Thoracic aorta (tissue), 2 donors: ENCODE data around the gene VTN. TPM values are rescaled to one million over a fixed set of nuclear protein-coding genes. Genes with fewer than 3 reads are reported as not detected.

Source experiments
- ATAC-seq: fragments of 150-250 bp; one replicate; pipeline ENCODE4 v1.8.0; 2017; ENCODE audit warnings: low read depth; ENCODE audit not compliant: insufficient number of reproducible peaks, low FRiP score
- DNase-seq: peaks from one replicate; pipeline ENCODE4 v3.0.0-alpha.2; 2020; ENCODE audit warnings: low spot score
- H3K27ac ChIP-seq, 2 donors: fragments of 200-600 bp; sonication (generic); 1 replicate in 1 of 2; 2 replicates in 1 of 2; pipeline ENCODE4 v1.5.1; 2016; ENCODE audit warnings: mild to moderate bottlenecking in 2 of 2, moderate library complexity in 2 of 2
- H3K27me3 ChIP-seq: fragments of 200-600 bp; sonication (generic); replicated peaks from 2 replicates; pipeline ENCODE4 v1.6.0; 2016; ENCODE audit warnings: mild to moderate bottlenecking; ENCODE audit not compliant: insufficient read depth
- H3K36me3 ChIP-seq: fragments of 200-600 bp; sonication (generic); one replicate; pipeline ENCODE4 v1.5.1; 2016
- H3K4me1 ChIP-seq, 2 donors: fragments of 200-600 bp; sonication (generic); 1 replicate in 1 of 2; 2 replicates in 1 of 2; pipeline versions ENCODE4 v1.5.1 to v1.6.0; 2016; ENCODE audit warnings: low read depth in 2 of 2, mild to moderate bottlenecking in 1 of 2; ENCODE audit not compliant: control insufficient read depth in 1 of 2
- H3K4me3 ChIP-seq: fragments of 200-600 bp; sonication (generic); 2 replicates; pipeline ENCODE4 v1.5.1; 2016; ENCODE audit warnings: mild to moderate bottlenecking
- H3K9me3 ChIP-seq: fragments of 200-600 bp; sonication (generic); 2 replicates; pipeline ENCODE4 v1.5.1; 2016
- total RNA-seq, 2 donors: library from RNA; depleted of rRNA; stranded (reverse); fragments of >200 nt; gene quantifications; one replicate each; pipeline versions ENCODE4 v1.1.0 to v1.2.3, GENCODE V29; 2016
- TF ChIP-seq, protein P1 (sequence below): fragments of 200-600 bp; sonication (generic); IDR thresholded peaks from one replicate; pipeline ENCODE4 v1.5.1; 2019; ENCODE audit warnings: antibody characterized with exemption

VTN gene
- total RNA-seq, 2 donors from 2014 or later = 1.1 to 3.1 TPM

DNA sequence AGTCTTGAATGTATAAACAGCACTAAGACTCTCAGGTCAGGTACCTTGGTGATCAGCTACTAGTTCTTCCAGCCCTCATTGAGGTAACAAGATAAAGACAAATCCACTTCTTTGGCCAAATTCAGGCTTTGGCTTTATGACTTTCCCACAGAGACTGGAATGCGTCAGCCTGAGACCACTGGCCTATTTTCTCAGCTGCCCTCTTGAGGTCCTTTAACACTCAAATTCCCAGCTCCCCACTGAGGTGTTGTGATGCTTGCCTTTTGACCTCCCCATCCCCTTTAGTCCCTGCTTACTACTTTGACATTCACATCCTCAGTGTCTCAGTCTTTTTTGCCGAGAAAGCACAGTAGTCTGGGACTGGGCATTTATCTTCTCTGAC lies 23.9 kb downstream of the VTN start:
- no peak for ATAC-seq
- peak overlapping the region; percentile 73 to 84 for H3K27ac ChIP-seq
- no peak for DNase-seq
- no peaks in the 10 kb centered on the region for H3K9me3 ChIP-seq
- TF ChIP-seq, protein P1, sequence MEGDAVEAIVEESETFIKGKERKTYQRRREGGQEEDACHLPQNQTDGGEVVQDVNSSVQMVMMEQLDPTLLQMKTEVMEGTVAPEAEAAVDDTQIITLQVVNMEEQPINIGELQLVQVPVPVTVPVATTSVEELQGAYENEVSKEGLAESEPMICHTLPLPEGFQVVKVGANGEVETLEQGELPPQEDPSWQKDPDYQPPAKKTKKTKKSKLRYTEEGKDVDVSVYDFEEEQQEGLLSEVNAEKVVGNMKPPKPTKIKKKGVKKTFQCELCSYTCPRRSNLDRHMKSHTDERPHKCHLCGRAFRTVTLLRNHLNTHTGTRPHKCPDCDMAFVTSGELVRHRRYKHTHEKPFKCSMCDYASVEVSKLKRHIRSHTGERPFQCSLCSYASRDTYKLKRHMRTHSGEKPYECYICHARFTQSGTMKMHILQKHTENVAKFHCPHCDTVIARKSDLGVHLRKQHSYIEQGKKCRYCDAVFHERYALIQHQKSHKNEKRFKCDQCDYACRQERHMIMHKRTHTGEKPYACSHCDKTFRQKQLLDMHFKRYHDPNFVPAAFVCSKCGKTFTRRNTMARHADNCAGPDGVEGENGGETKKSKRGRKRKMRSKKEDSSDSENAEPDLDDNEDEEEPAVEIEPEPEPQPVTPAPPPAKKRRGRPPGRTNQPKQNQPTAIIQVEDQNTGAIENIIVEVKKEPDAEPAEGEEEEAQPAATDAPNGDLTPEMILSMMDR = no peak
- H3K36me3 ChIP-seq = peaks cover 50% of the 10 kb centered on the region
- no peaks in the 10 kb centered on the region for H3K27me3 ChIP-seq
- peaks cover 39 to 47% of the 10 kb centered on the region in 2 donors for H3K4me1 ChIP-seq
- H3K4me3 ChIP-seq = no peak overlapping the region

DNA sequence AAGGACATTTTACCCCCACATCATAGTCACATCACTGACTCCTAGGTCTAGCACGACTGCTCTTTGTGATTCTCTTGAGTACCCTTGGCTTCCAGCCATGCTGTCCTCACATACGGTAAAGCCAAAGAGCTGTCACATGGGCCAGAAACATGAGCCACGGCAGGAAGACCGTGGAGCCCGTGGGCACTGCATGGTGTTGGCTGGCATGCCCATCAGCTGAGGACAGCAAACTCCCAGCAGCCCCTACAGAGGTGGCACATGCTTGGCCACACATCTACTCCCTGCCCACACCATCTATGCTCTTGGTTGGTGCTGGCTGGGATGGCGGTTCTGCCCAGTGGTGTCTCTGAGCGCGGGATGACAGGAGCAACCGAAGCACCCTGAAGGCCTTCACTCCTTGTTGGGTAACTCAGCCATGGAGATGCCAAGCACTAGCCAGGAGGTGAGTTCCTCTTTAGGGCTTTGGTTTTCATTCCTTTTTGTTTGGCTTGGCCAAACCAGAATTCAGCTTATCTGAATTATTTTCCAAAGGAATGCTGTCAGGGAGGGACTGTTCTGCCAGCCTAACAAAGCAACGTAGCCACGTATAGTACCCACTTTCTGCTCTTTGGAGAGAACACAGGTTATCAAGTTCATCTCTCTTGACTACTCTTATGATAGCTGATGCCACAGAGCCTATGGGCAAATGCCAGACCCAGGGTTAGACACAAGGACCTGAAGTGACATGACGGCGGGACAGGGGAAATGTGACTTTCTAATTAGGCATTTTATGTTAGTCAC lies 24.5 kb downstream of the VTN start:
- TF ChIP-seq, protein P1 = no peak
- Histone ChIP-seq H3K36me3 (peaks cover 50% of the 10 kb centered on the region), H3K4me1 (peaks cover 39 to 47% of the 10 kb centered on the region in 2 donors), H3K9me3 (no peaks in the 10 kb centered on the region), H3K4me3 (no peak overlapping the region), H3K27ac (peak overlapping the region; percentile 73 to 84), H3K27me3 (no peaks in the 10 kb centered on the region)
- no peak for DNase-seq
- ATAC-seq = peak; percentile 11

DNA sequence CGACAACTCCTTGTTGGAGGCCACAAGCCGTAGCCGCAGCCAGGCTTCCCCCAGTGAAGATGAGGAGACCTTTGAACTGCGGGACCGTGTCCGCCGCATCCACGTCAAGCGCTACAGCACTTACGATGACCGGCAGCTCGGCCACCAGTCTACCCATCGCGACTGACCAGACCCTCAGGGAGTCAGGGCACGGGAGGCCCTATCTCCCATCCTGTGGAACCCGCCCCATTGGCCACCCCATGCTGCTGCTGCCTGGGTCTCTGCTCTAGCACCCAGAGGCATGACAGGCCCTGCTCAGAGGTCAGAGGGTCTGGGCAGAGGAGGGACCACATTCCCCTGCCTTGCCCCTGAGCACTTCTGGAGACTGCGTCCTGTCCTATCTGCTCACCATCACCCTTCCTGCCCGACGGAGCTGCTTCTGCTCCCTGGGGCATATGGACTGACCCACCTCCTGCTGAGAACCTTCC lies 25.6 kb downstream of the VTN start:
- Histone ChIP-seq H3K9me3 (no peaks in the 10 kb centered on the region), H3K4me1 (peaks cover 39 to 47% of the 10 kb centered on the region in 2 donors), H3K27ac (peak overlapping the region; percentile 73 to 84), H3K4me3 (no peak overlapping the region), H3K27me3 (no peaks in the 10 kb centered on the region), H3K36me3 (peaks cover 46% of the 10 kb centered on the region)
- DNase-seq = no peak
- TF ChIP-seq, protein P1 = no peak
- ATAC-seq = no peak

DNA sequence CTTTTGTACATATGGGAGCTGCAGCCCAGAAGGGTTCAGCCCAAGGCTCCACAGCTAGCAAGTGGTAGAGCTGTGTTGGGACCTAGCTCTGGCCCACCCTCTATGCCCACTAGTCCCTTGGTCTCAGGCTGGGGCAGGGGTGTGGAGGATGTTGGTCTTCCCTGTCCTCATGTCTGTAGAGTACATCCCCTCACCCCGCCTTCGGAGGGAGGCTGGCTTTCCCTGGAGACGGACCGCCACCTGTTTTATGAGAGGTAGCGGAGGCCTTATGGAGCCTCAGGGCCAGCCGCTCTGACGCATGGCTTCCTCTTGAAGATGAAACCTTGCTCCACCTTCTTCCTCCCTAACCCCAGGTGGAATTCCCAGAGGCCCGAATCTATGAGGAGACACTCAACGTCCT lies 26.1 kb downstream of the VTN start:
- Histone ChIP-seq H3K4me3 (no peak overlapping the region), H3K36me3 (peaks cover 44% of the 10 kb centered on the region), H3K4me1 (peaks cover 38 to 47% of the 10 kb centered on the region in 2 donors), H3K27me3 (no peaks in the 10 kb centered on the region), H3K27ac (peak overlapping the region in 1 of 2 donors; percentile 73), H3K9me3 (no peaks in the 10 kb centered on the region)
- no peak for DNase-seq
- no peak for ATAC-seq
- TF ChIP-seq, protein P1 = no peak

DNA sequence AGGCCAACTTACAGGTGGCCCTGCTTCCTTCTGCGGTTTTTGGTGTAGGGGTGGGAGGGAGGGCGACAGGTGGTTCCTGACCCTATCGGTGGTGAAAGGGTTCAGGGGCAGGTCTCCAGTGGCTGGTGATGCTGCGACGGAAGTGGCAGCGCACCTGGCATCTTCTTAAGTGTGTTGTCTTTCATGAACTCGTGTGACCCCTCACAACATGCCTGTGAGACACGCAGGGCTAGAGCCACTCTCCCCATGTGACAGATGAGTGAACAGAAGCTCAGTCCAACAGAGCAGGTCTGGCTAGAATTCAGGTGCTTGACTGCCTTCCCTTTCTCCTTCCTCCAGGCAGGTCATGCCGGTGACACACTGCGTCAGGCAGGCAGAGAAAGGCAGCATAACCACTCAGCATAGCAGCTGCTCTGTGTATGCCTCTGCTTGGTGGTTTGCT lies 26.6 kb downstream of the VTN start:
- Histone ChIP-seq H3K27ac (no peak overlapping the region), H3K36me3 (peaks cover 39% of the 10 kb centered on the region), H3K27me3 (no peaks in the 10 kb centered on the region), H3K4me3 (no peak overlapping the region), H3K4me1 (peaks cover 33 to 46% of the 10 kb centered on the region in 2 donors), H3K9me3 (no peaks in the 10 kb centered on the region)
- TF ChIP-seq, protein P1 = no peak
- DNase-seq = no peak
- no peak for ATAC-seq
